Pancreas (tissue), 10 donors: ENCODE measurements around the gene LRRN1. TPM values are rescaled to one million over a fixed set of nuclear protein-coding genes. Genes with fewer than 3 reads are reported as not detected.

Experiments used
- ATAC-seq, 4 donors: fragments of 200-7000 bp; cut with Tn5 transposase; one replicate each; pipeline versions ENCODE4 v1.8.0 to v1.9.1; 2020; ENCODE audit warnings: mild to moderate bottlenecking in 4 of 4, moderate library complexity in 4 of 4
- DNase-seq, 6 donors: peaks; one replicate each; pipeline ENCODE4 v3.0.0-alpha.2; 2020
- FAIRE-seq: peaks from 2 replicates; lab custom pipeline; 2012; peaks lifted over from hg19 to GRCh38; lab: Jason Lieb, UNC
- H3K27ac ChIP-seq, 4 donors: fragments of 200-600 bp; sonication (generic); 1 replicate in 3 of 4; 2 replicates in 1 of 4; pipeline versions ENCODE4 v1.5.0 to v1.8.0; 2020
- H3K27me3 ChIP-seq, 4 donors: fragments of 200-600 bp; one replicate each; pipeline ENCODE4 v1.8.0; 2021
- H3K36me3 ChIP-seq, 3 donors: fragments of 200-600 bp; sonication (generic) in 1 of 3; one replicate each; pipeline versions ENCODE4 v1.5.0 to v1.8.0; 2020 to 2021
- H3K4me1 ChIP-seq, 3 donors: fragments of 200-600 bp; one replicate each; pipeline ENCODE4 v1.8.0; 2021
- H3K4me3 ChIP-seq, 4 donors: fragments of 200-600 bp; sonication (generic) in 2 of 4; one replicate each; pipeline versions ENCODE4 v1.5.0 to v1.8.0; 2020 to 2021
- H3K9me3 ChIP-seq, 4 donors: fragments of 200-600 bp; one replicate each; pipeline ENCODE4 v1.8.0; 2021
- WGBS, 2 donors: extraction: QIAGEN DNeasy Blood & Tissue Kit; methylation state at CpG; one replicate each; pipeline ENCODE4 v1.1.7; 2013; 5-methylcytosine and 5-hydroxymethylcytosine counted together
- intact Hi-C, 3 donors: fragments of 100-400 bp; cut with DNase I; formaldehyde crosslinking; loops; one replicate each; pipeline versions ENCODE4 v1.11.1 to v1.14.2; 2022
- polyA plus RNA-seq, 2 donors: library from polyadenylated mRNA; stranded (reverse); fragments of 200-250 nt; gene quantifications; one replicate each; pipeline ENCODE4 v1.2.3, GENCODE V29; 2013
- total RNA-seq, 6 donors: library from RNA; stranded (reverse); fragmentation: NEBNext Ultra II Directional in 4 of 6; extraction: Animal tissue kit (Norgen Biotek cat#: 25700) in 4 of 6; gene quantifications; one replicate each; pipeline versions ENCODE4 v1.2.1 to v1.2.4, GENCODE V29; 2021 to 2023
- TF ChIP-seq, protein P1 (sequence below), 4 donors: fragments of 200-600 bp; sonication (generic) in 3 of 4; IDR thresholded peaks; one replicate each; pipeline versions ENCODE4 v1.5.0 to v1.8.0; 2021; ENCODE audit warnings: antibody characterized with exemption in 4 of 4
- donor health status: healthy with polysubstance abuse.
- donor health status: DM: no; HTN: no; CAD: no; lungs with moderate emphysema.
- donor health status: DM: no; HTN: no; CAD: no.
- donor health status: control.
- donor health status: control.
- donor health status: Bipolar disorder and iron deficiency.
- donor health status: DM: yes; HTN: yes; CAD: no.
- donor health status: DM: no; HTN: no; CAD: no.
- donor health status: DM: no; HTN: no; CAD: no.
- donor health status: DM: yes; HTN: yes; CAD: no.

LRRN1 gene
- total RNA-seq = 10 to 100 TPM in 1 of 6 donors, 1 to 10 TPM in 5; 1.6 to 11.0 (median 2.9) TPM
- polyA plus RNA-seq = 1 to 10 TPM in 1 of 2 donors, under 1 TPM in 1; 0.99 to 1.7 TPM

DNA sequence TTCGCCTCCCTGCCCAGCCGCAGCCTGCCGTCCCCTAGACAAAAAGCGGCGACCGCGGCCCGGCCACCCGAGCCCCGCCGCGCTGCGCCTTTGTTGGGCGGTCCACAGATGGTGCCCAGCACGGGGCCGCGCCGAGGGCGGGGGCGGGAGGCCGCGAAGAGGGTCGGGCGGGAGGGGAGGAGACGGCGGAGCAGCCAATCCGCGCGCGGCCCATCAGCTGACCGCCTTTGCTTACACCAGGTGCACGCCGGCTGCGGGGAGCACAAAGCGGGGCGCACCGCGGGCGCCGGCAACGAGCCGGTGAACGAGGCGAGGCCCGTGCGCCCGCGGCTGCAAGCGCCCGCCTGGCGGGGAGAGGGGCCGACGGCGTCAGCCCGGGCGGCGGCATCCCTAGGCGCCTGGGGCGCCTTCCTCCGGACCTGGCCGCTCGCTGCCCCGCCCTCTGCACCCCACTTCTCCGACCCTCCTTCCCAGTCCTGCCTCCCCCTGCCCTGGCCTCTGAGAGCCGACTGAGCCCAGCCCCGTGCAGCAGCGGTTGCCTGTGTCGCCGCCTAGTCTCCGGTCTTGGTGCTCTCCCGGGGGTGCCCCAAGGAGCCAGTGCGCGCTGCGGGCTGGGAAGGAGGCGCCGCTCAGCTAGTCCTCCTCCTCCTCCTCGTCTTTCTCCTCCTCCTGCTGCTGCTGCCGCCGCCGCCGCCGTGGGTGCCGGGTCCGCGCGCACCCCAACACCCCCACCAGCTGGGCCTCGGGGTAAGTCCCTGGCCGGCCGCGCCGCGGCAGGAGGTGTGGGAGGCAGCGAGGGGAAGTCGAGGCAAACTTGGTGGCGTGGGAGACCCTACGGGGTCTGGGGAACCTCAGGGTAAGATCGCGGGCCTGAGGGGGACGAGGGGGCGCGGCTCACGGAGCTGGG is at the start of gene LRRN1:
LRRN1 (plus strand) TSS at position 259 of the 907 bp plus-strand sequence. CDS start 45,211 bp downstream, outside the sequence.
- FAIRE-seq (no peak), DNase-seq (peak; percentile 67 to 90 (median 82)), ATAC-seq (peak; percentile 80 to 90 (median 86))
- TF ChIP-seq, protein P1, sequence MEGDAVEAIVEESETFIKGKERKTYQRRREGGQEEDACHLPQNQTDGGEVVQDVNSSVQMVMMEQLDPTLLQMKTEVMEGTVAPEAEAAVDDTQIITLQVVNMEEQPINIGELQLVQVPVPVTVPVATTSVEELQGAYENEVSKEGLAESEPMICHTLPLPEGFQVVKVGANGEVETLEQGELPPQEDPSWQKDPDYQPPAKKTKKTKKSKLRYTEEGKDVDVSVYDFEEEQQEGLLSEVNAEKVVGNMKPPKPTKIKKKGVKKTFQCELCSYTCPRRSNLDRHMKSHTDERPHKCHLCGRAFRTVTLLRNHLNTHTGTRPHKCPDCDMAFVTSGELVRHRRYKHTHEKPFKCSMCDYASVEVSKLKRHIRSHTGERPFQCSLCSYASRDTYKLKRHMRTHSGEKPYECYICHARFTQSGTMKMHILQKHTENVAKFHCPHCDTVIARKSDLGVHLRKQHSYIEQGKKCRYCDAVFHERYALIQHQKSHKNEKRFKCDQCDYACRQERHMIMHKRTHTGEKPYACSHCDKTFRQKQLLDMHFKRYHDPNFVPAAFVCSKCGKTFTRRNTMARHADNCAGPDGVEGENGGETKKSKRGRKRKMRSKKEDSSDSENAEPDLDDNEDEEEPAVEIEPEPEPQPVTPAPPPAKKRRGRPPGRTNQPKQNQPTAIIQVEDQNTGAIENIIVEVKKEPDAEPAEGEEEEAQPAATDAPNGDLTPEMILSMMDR (IDR thresholded peaks at IDR 0.05) = no peak
- Histone ChIP-seq H3K36me3 (no peaks in the 10 kb centered on the region), H3K27me3 (no peaks in the 10 kb centered on the region), H3K27ac (peak within 1 kb of the TSS in 2 of 4 donors; percentile 12 to 63), H3K4me3 (peak within 1 kb of the TSS; percentile 38 to 70 (median 51)), H3K9me3 (no peaks in the 10 kb centered on the region), H3K4me1 (peaks cover 0 to 4% (median 0%) of the 10 kb centered on the region in 3 donors)
- intact Hi-C loops = no loop called here
- 1% methylated on average over 55 to 102 of the region's 102 CpGs for WGBS, 2 donors

DNA sequence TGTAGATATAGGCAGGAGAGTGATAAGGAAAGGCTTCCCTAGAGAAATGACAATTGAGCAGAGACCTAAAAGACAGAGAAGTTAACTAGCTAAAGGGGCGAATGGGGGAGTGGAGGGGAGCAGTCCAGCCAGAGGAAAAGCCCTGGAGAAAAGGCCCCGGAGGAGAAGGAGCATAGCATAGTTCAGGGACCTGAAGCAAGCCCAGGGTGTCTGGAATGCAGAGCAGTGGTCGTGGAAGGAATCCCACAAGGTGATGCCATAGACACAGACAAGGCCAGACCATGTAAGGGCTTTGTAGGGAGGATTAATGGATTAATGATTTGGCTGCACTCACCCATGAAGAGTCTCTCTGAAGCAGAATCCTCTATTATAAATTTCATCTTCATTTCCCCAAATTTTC is 45.8 kb upstream of the LRRN1 start:
- no peaks in the 10 kb centered on the region for H3K27me3 ChIP-seq
- ATAC-seq (no peak), DNase-seq (no peak)

DNA sequence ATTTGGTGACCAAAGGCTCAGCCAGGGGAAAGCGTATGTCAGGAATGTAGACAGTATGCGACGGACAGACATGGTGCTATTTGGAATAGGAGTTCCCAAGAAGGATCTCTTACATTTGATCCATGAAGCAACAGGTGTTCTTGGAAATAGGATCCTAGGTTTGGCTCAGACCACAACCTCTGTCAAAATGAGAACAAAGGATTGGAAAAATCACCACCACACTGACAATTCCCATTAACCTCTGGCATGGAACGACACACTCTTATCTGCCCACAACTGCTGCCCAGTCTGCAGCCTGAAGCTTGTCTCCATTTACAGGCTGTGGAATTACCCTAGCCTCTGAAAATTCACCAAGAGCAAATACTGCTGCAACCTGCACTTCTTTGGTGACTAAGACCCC is 33.6 kb upstream of the LRRN1 start:
- Histone ChIP-seq H3K9me3 (no peaks in the 10 kb centered on the region), H3K27me3 (no peaks in the 10 kb centered on the region), H3K36me3 (no peaks in the 10 kb centered on the region), H3K4me3 (no peak overlapping the region), H3K4me1 (no peaks in the 10 kb centered on the region), H3K27ac (no peak overlapping the region)
- FAIRE-seq (no peak), DNase-seq (no peak), ATAC-seq (no peak)
- TF ChIP-seq, protein P1 (IDR thresholded peaks at IDR 0.05) = no peak
- intact Hi-C loops = no loop called here
- 94 to 95% methylated on average over 4 of the region's 4 CpGs for WGBS, 2 donors

More for the DNA sequence above, 45.8 kb upstream of the LRRN1 start:
- no peak overlapping the region for H3K4me3 ChIP-seq
- TF ChIP-seq, protein P1 (IDR thresholded peaks at IDR 0.05) = no peak
- intact Hi-C loops = no loop called here
- H3K27ac ChIP-seq = no peak overlapping the region
- 53 to 62% methylated on average over 3 of the region's 3 CpGs for WGBS, 2 donors
- no peak for FAIRE-seq
- no peaks in the 10 kb centered on the region for H3K9me3 ChIP-seq
- H3K4me1 ChIP-seq = no peaks in the 10 kb centered on the region
- H3K36me3 ChIP-seq = no peaks in the 10 kb centered on the region

DNA sequence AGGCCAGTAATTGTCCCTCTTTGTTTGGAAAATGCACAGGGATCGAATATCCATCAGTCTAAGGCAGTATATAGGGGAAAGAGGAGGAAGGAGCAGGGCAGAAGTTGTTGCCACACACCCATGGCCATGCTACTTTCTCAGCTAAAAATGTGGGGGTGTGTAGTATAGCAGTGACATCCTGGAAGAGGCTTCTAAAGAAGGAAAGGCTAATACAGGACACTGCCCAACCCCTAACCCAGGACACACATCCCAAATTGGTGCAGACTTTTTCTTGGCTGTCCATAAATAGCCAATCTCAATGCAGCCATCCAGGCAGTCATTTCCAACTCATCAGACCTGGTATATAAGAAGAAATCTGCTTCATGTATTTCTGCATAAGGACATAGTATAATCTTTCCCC is 33.1 kb upstream of the LRRN1 start:
- no peaks in the 10 kb centered on the region for H3K36me3 ChIP-seq
- DNase-seq (no peak), FAIRE-seq (no peak), ATAC-seq (no peak)
- H3K4me1 ChIP-seq = no peaks in the 10 kb centered on the region
- H3K27ac ChIP-seq = no peak overlapping the region
- intact Hi-C loops = no loop called here
- 50 to 52% methylated on average over 1 of the region's 1 CpG for WGBS, 2 donors
- H3K4me3 ChIP-seq = no peak overlapping the region
- no peaks in the 10 kb centered on the region for H3K9me3 ChIP-seq
- H3K27me3 ChIP-seq = no peaks in the 10 kb centered on the region
- TF ChIP-seq, protein P1 (IDR thresholded peaks at IDR 0.05) = no peak

DNA sequence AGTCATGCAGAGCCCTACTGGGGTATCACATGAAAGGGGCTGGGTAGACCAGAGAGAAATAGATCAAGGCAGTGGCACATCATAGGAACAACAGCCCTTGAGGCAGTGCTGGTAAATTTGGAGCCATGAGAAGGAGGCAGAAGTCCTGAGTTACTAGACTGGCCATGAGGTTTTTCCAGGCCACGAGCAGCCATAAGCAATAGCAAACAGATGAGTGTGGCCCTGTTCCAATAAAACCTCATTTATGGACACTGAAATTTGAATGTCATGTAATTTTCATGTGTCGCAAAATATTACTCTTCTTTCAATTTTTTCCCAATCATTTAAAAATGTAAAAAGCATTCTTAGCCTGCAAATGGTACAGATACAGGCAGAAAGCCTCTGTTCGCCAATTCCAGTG is 28.1 kb upstream of the LRRN1 start:
- H3K9me3 ChIP-seq = no peaks in the 10 kb centered on the region
- ATAC-seq = no peak
- TF ChIP-seq, protein P1 (IDR thresholded peaks at IDR 0.05) = no peak
- no peaks in the 10 kb centered on the region for H3K4me1 ChIP-seq
- FAIRE-seq = no peak
- H3K27ac ChIP-seq = no peak overlapping the region
- no peak overlapping the region for H3K4me3 ChIP-seq
- intact Hi-C loops = no loop called here
- WGBS, 2 donors = 83 to 85% methylated on average over 3 of the region's 3 CpGs
- H3K36me3 ChIP-seq = no peaks in the 10 kb centered on the region
- no peaks in the 10 kb centered on the region for H3K27me3 ChIP-seq
- DNase-seq = no peak
